GM10847 (cell line): Measurements from ENCODE around the gene ASB7.

Experiments
- POLR2A ChIP-seq: IDR thresholded peaks from 2 replicates; pipeline ENCODE4 v1.6.1; 2011; ENCODE audit not compliant: insufficient read length; ENCODE audit errors: extremely low read depth

Gene ASB7

GRCh38 chr15:100623301-100623700 lies 20.9 kb downstream of the ASB7 start:
- TF ChIP-seq POLR2A: no peak

- TF ChIP-seq POLR2A: no peak
Measured at GRCh38 chr15:100627789-100628395, 25.5 kb downstream of the ASB7 start.

GRCh38 chr15:100628746-100629145 lies 26.4 kb downstream of the ASB7 start:
- TF ChIP-seq POLR2A: no peak

GRCh38 chr15:100631831-100632230 lies 29.4 kb downstream of the ASB7 start:
- no peak for TF ChIP-seq POLR2A

- no peak for TF ChIP-seq POLR2A
Measured at GRCh38 chr15:100633763-100634075, 31.3 kb downstream of the ASB7 start.

- no peak for TF ChIP-seq POLR2A
Measured at GRCh38 chr15:100635406-100636071, 33.1 kb downstream of the ASB7 start.

- TF ChIP-seq POLR2A: no peak
Measured at GRCh38 chr15:100638177-100638730, 35.9 kb downstream of the ASB7 start.

GRCh38 chr15:100642213-100642949 lies 40.0 kb downstream of the ASB7 start:
- no peak for TF ChIP-seq POLR2A

- TF ChIP-seq POLR2A: no peak
Measured at GRCh38 chr15:100642950-100643338, 40.6 kb downstream of the ASB7 start.

- no peak for TF ChIP-seq POLR2A
Measured at GRCh38 chr15:100645671-100646070, 43.3 kb downstream of the ASB7 start.

- TF ChIP-seq POLR2A: no peak
Measured at GRCh38 chr15:100648951-100649350, 46.6 kb downstream of the ASB7 start.

- TF ChIP-seq POLR2A: no peak
Measured at GRCh38 chr15:100650685-100651084, 48.3 kb downstream of the ASB7 start.

GRCh38 chr15:100651253-100651652 lies 48.9 kb downstream of the ASB7 start:
- TF ChIP-seq POLR2A: no peak

- TF ChIP-seq POLR2A: no peak
Measured at GRCh38 chr15:100652116-100652515, 49.7 kb downstream of the ASB7 start.

- TF ChIP-seq POLR2A: no peak
Measured at GRCh38 chr15:100653608-100654007, 51.2 kb downstream of the ASB7 start.

GRCh38 chr15:100658895-100659294 lies 56.5 kb downstream of the ASB7 start:
- no peak for TF ChIP-seq POLR2A
